H1 (cell line): ENCODE measurements around the gene SPSB1. TPM values are rescaled to one million over a fixed set of nuclear protein-coding genes. Genes with fewer than 3 reads are reported as not detected.

Experiments
- CTCF ChIA-PET: fragments of 300-600 bp; sonication (Branson Sonifier 250); formaldehyde crosslinking; loops from one replicate; lab custom pipeline; 2021; ENCODE audit not compliant: partially characterized antibody; lab: Charles Lee
- POLR2A ChIA-PET: fragments of 300-600 bp; sonication (Branson Sonifier 250); formaldehyde crosslinking; loops from one replicate; lab custom pipeline; 2021; ENCODE audit warnings: inconsistent platforms; ENCODE audit not compliant: partially characterized antibody; lab: Charles Lee
- DNase-seq, 2 experiments: peaks; one replicate each; pipeline versions ENCODE4 v3.0.0 to v3.0.0-alpha.2; 2010 to 2022; ENCODE audit warnings: low spot score in 2 of 2, low read depth in 1 of 2, mixed read lengths in 1 of 2
- FAIRE-seq: peaks from 2 replicates; lab custom pipeline; 2011; peaks lifted over from hg19 to GRCh38; lab: Jason Lieb, UNC
- H2AFZ ChIP-seq: 2 replicates; pipeline ENCODE4 v1.8.1; 2012; ENCODE audit warnings: low read length, inconsistent platforms
- H2AK5ac ChIP-seq: 2 replicates; pipeline ENCODE4 v1.6.1; 2013; ENCODE audit warnings: low read depth, low read length
- H2BK120ac ChIP-seq: replicated peaks from 2 replicates; pipeline ENCODE3; 2013; ENCODE audit warnings: low read depth, low read length, inconsistent platforms
- H2BK12ac ChIP-seq: 2 replicates; pipeline ENCODE4 v1.6.1; 2013; ENCODE audit warnings: low read depth, low read length
- H2BK15ac ChIP-seq: 2 replicates; pipeline ENCODE4 v1.6.1; 2013; ENCODE audit warnings: low read length
- H2BK20ac ChIP-seq: 2 replicates; pipeline ENCODE4 v1.6.1; 2013; ENCODE audit warnings: low read length
- H2BK5ac ChIP-seq: 2 replicates; pipeline ENCODE4 v1.6.1; 2013; ENCODE audit warnings: low read depth, low read length
- H3K14ac ChIP-seq: 2 replicates; pipeline ENCODE4 v1.6.1; 2013; ENCODE audit warnings: inconsistent platforms; ENCODE audit not compliant: insufficient read length
- H3K18ac ChIP-seq: 2 replicates; pipeline ENCODE4 v1.6.1; 2013; ENCODE audit warnings: low read length; ENCODE audit errors: extremely low read depth
- H3K23ac ChIP-seq: 2 replicates; pipeline ENCODE4 v1.6.1; 2013; ENCODE audit warnings: inconsistent platforms; ENCODE audit not compliant: insufficient read length
- H3K23me2 ChIP-seq: 2 replicates; pipeline ENCODE4 v1.6.1; 2013; ENCODE audit warnings: low read depth, low read length
- H3K27ac ChIP-seq: 2 replicates; pipeline ENCODE4 v1.6.1; 2011; ENCODE audit warnings: low read depth, low read length, inconsistent platforms
- H3K27me3 ChIP-seq, 4 experiments: replicated peaks in 1 of 4; 1 replicate in 1 of 4; 2 replicates in 3 of 4; pipeline versions ENCODE4 v1.6.1 to v1.8.1; 2011 to 2013; ENCODE audit warnings: low read length in 3 of 4, mild to moderate bottlenecking in 3 of 4, inconsistent platforms in 2 of 4, mixed read lengths in 2 of 4, moderate library complexity in 1 of 4; ENCODE audit not compliant: control insufficient read depth in 3 of 4, insufficient read depth in 3 of 4; ENCODE audit errors: extremely low read depth in 1 of 4
- H3K36me3 ChIP-seq, 4 experiments: 2 replicates each; pipeline versions ENCODE4 v1.6.1 to v1.8.1; 2011 to 2013; ENCODE audit warnings: mild to moderate bottlenecking in 4 of 4, low read length in 3 of 4, moderate library complexity in 2 of 4, control low read depth in 1 of 4, inconsistent platforms in 1 of 4; ENCODE audit not compliant: insufficient read depth in 4 of 4, control insufficient read depth in 2 of 4
- H3K4ac ChIP-seq: replicated peaks from 2 replicates; pipeline ENCODE3; 2013; ENCODE audit warnings: low read length, low read depth, mixed read lengths, inconsistent platforms; ENCODE audit not compliant: insufficient read length
- H3K4me1 ChIP-seq, 4 experiments: replicated peaks in 1 of 4; 1 replicate in 1 of 4; 2 replicates in 3 of 4; pipeline versions ENCODE4 v1.6.1 to v1.8.1; 2011 to 2013; ENCODE audit warnings: low read length in 3 of 4, inconsistent platforms in 2 of 4, mixed read lengths in 1 of 4; ENCODE audit not compliant: insufficient read depth in 4 of 4, control insufficient read depth in 3 of 4
- H3K4me2 ChIP-seq, 2 experiments: 2 replicates each; pipeline versions ENCODE4 v1.6.1 to v1.8.1; 2011 to 2013; ENCODE audit warnings: low read depth in 2 of 2, low read length in 2 of 2, control low read depth in 1 of 2, inconsistent platforms in 1 of 2, mild to moderate bottlenecking in 1 of 2; ENCODE audit not compliant: insufficient read depth in 1 of 2
- H3K4me3 ChIP-seq, 4 experiments: fragments of 200-600, 300-600 bp in 1 of 4; sonication (generic), shearing (Covaris generic), sonication (Bioruptor Twin) in 1 of 4; 2 replicates each; pipeline versions ENCODE4 v1.5.1 to v1.8.1; 2011 to 2016; ENCODE audit warnings: low read length in 4 of 4, low read depth in 3 of 4, control low read depth in 2 of 4, inconsistent platforms in 2 of 4, mild to moderate bottlenecking in 2 of 4, mixed read lengths in 1 of 4, moderate library complexity in 1 of 4; ENCODE audit not compliant: insufficient read depth in 2 of 4; ENCODE audit errors: extremely low read depth in 1 of 4
- H3K56ac ChIP-seq: replicated peaks from 2 replicates; pipeline ENCODE3; 2013; ENCODE audit warnings: low read depth, mild to moderate bottlenecking, mixed read lengths, low read length, inconsistent platforms; ENCODE audit not compliant: insufficient read length
- H3K79me1 ChIP-seq: 2 replicates; pipeline ENCODE4 v1.6.1; 2013; ENCODE audit warnings: low read depth, low read length, control low read depth
- H3K79me2 ChIP-seq, 2 experiments: 2 replicates each; pipeline versions ENCODE4 v1.6.1 to v1.8.1; 2012 to 2013; ENCODE audit warnings: low read length in 2 of 2, mild to moderate bottlenecking in 2 of 2, inconsistent platforms in 1 of 2; ENCODE audit not compliant: insufficient read depth in 2 of 2, control insufficient read depth in 1 of 2
- H3K9ac ChIP-seq, 4 experiments: replicated peaks in 1 of 4; 1 replicate in 1 of 4; 2 replicates in 3 of 4; pipeline versions ENCODE4 v1.6.1 to v1.8.1; 2011 to 2013; ENCODE audit warnings: low read depth in 3 of 4, low read length in 3 of 4, control low read depth in 2 of 4, mild to moderate bottlenecking in 2 of 4, moderate library complexity in 2 of 4, inconsistent platforms in 1 of 4; ENCODE audit errors: extremely low read depth in 1 of 4
- H3K9me3 ChIP-seq, 2 experiments: 2 replicates each; pipeline versions ENCODE4 v1.6.1 to v1.8.1; 2012 to 2013; ENCODE audit warnings: mild to moderate bottlenecking in 2 of 2, moderate library complexity in 2 of 2, control low read depth in 1 of 2, inconsistent platforms in 1 of 2, low read depth in 1 of 2, low read length in 1 of 2, mixed read lengths in 1 of 2; ENCODE audit not compliant: insufficient read depth in 2 of 2
- H4K20me1 ChIP-seq, 2 experiments: replicated peaks in 1 of 2; 2 replicates each; pipeline versions ENCODE3 to v1.8.1; 2011 to 2013; ENCODE audit warnings: inconsistent platforms in 2 of 2, low read length in 2 of 2, mild to moderate bottlenecking in 1 of 2; ENCODE audit not compliant: insufficient read depth in 2 of 2, control insufficient read depth in 1 of 2
- H4K5ac ChIP-seq: 2 replicates; pipeline ENCODE4 v1.6.1; 2013; ENCODE audit warnings: low read length, low read depth, mixed read lengths, inconsistent platforms; ENCODE audit not compliant: insufficient read length
- H4K8ac ChIP-seq: 2 replicates; pipeline ENCODE4 v1.8.0; 2013; ENCODE audit warnings: mild to moderate bottlenecking, moderate library complexity, low read length, inconsistent platforms; ENCODE audit not compliant: insufficient read depth; ENCODE audit errors: extremely low read depth
- H4K91ac ChIP-seq: replicated peaks from 2 replicates; pipeline ENCODE3; 2013; ENCODE audit warnings: low read length, mixed read lengths, inconsistent platforms; ENCODE audit not compliant: insufficient read length
- FOSL1 ChIP-seq: IDR thresholded peaks from 2 replicates; pipeline ENCODE4 v1.6.1; 2011; ENCODE audit warnings: mild to moderate bottlenecking, low read depth, low read length, moderate library complexity; ENCODE audit not compliant: insufficient read depth
- WGBS, 2 experiments: shearing (Covaris generic) in 1 of 2; methylation state at CpG; one replicate each; pipeline versions ENCODE4 v1.1.6 to v1.1.7; 2013 to 2015; ENCODE audit warnings: low lambda C conversion rate in 2 of 2, mixed read lengths in 2 of 2, inconsistent platforms in 1 of 2, low coverage in 1 of 2, missing lambda C conversion rate in 1 of 2; ENCODE audit not compliant: insufficient replicate concordance in 2 of 2, insufficient coverage in 1 of 2, insufficient read length in 1 of 2; ENCODE audit errors: extremely low coverage in 1 of 2, missing lambda C conversion rate in 1 of 2; 5-methylcytosine and 5-hydroxymethylcytosine counted together
- polyA plus RNA-seq, 7 experiments: library from polyadenylated mRNA; depleted of rRNA in 3 of 7; stranded (reverse) in 5 of 7; unstranded in 2 of 7; fragments of >200 nt in 5 of 7; fragments of 200-250 nt in 2 of 7; gene quantifications; 1 replicate in 5 of 7; 2 replicates in 1 of 7; 4 replicates in 1 of 7; pipeline versions ENCODE4 v1.2.1 to v1.2.3, GENCODE V29; 2011 to 2013; ENCODE audit warnings: missing spikeins in 2 of 7, mixed read lengths in 2 of 7
- total RNA-seq: library from RNA; stranded (reverse); fragmentation: NEBNext Ultra II Directional; extraction: Animal tissue kit (Norgen Biotek cat#: 25700); gene quantifications from 2 replicates; pipeline ENCODE4 v1.2.1, GENCODE V29; 2021

The SPSB1 gene
- total and polyA plus RNA-seq, 2 of the 8 experiments (the other 6 are each of a cell fraction or from before 2014, with no cell fraction given): 5.3 to 6.4 TPM

DNA sequence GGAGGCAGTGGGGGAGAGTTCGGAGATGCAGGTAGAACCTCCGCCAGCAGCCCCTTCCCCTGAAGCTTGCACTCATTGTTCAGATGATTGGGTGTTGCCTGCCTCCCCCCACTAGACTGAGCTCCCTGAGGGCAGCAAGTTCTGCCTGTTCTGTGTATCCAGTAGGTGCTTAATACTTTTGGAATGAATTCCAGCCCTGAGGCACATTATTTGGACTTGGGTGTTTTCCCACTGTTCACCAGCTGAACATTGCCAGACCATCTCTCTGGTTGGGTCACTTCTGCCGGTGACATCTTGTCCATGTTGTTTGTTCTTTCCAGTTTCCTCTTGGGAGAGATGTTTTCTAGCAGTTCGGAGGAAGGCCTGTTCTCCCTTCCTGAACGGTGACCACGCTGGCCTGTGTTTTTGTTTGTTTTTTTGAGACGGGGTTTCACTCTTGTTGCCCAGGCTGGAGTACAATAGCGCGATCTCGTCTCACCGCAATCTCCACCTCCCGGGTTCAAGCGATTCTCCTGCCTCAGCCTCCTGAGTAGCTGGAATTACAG, 48.7 kb downstream of the SPSB1 start:
- Histone ChIP-seq H2AK5ac (no peak overlapping the region), H2AFZ (no peak overlapping the region), H3K56ac (no peak overlapping the region), H2BK12ac (no peak overlapping the region), H2BK15ac (no peak overlapping the region), H3K23ac (no peak overlapping the region), H3K79me1 (0 out of 2 replicates have a peak, but pooled peaks cover 2% of the 10 kb centered on the region), H4K20me1 (peaks cover 0 to 2% of the 10 kb centered on the region in 2 experiments), H4K5ac (no peak overlapping the region), H3K27ac (no peak overlapping the region), H3K79me2 (no peaks in the 10 kb centered on the region), H3K4me1 (peaks cover 0 to 9% (median under 1%) of the 10 kb centered on the region in 4 experiments; a peak in 2 of 7 replicates), H3K23me2 (no peaks in the 10 kb centered on the region), H3K4me3 (no peak overlapping the region), H3K9ac (no peak overlapping the region), H3K4me2 (no peak overlapping the region), H3K36me3 (no peaks in the 10 kb centered on the region), H3K9me3 (peaks cover 0 to 4% of the 10 kb centered on the region in 2 experiments; a peak in 1 of 4 replicates), H4K91ac (no peak overlapping the region), H3K14ac (no peak overlapping the region), H2BK120ac (no peak overlapping the region), H3K27me3 (no peaks in the 10 kb centered on the region; a peak in 1 of 7 replicates), H3K18ac (no peak overlapping the region), H4K8ac (no peak overlapping the region; the same call in 1 of the 2 replicates), H3K4ac (no peak overlapping the region), H2BK5ac (no peak overlapping the region), H2BK20ac (no peak overlapping the region)
- DNase-seq (no peak), FAIRE-seq (no peak)
- POLR2A ChIA-PET: no interaction called here
- CTCF ChIA-PET: interaction anchor here (1.0 to 1.4 kb wide), 4 partner anchors 11 to 154 kb away, joined by 3 read pairs; no protein-coding TSS in a partner anchor
- no peak for TF ChIP-seq FOSL1
- WGBS, 2 experiments: 94% methylated on average over 13 of the region's 13 CpGs; no CpG with 5 or more reads in 1 of the 2 experiments
